ENCODE measurements around the gene APC2.
"Not testable (repeated sequence)": the region's sequence is repeated elsewhere in the genome, so short reads cannot be mapped to it uniquely, and the experiment has no call there.

Gene APC2

GRCh38 chr19:1466018-1466460 is 16.1 kb downstream of the APC2 start:
- no peak for DNase-seq (ENCODE audit: low read depth)

GRCh38 chr19:1466461-1467214 is 16.7 kb downstream of the APC2 start:
- no peak for DNase-seq (ENCODE audit: low read depth)

GRCh38 chr19:1467215-1467489 is 17.2 kb downstream of the APC2 start:
- DNase-seq (ENCODE audit: low read depth): no peak

GRCh38 chr19:1467490-1468273 is 17.8 kb downstream of the APC2 start:
- no peak for DNase-seq (ENCODE audit: low read depth)

GRCh38 chr19:1468274-1468820 is 18.4 kb downstream of the APC2 start:
- no peak for DNase-seq (ENCODE audit: low read depth)

- no peak for DNase-seq (ENCODE audit: low read depth)
These were observed 18.9 kb downstream of the APC2 start for GRCh38 chr19:1468821-1469254.

- DNase-seq (ENCODE audit: low read depth): no peak
These were observed 19.5 kb downstream of the APC2 start for GRCh38 chr19:1469255-1470054.

GRCh38 chr19:1470055-1470304 is 20.1 kb downstream of the APC2 start:
- no peak for DNase-seq (ENCODE audit: low read depth)

GRCh38 chr19:1470305-1471009 is 20.5 kb downstream of the APC2 start:
- DNase-seq (ENCODE audit: low read depth): no peak

GRCh38 chr19:1471010-1471514 is 21.1 kb downstream of the APC2 start:
- no peak for DNase-seq (ENCODE audit: low read depth)

- DNase-seq (ENCODE audit: low read depth): no peak
These were observed 21.7 kb downstream of the APC2 start for GRCh38 chr19:1471515-1472160.

GRCh38 chr19:1472231-1473084 is 22.5 kb downstream of the APC2 start:
- DNase-seq (ENCODE audit: low read depth): no peak

GRCh38 chr19:1473085-1473851 is 23.3 kb downstream of the APC2 start:
- no peak for DNase-seq (ENCODE audit: low read depth)

GRCh38 chr19:1474011-1474764 is 24.3 kb downstream of the APC2 start:
- no peak for DNase-seq (ENCODE audit: low read depth)

- no peak for DNase-seq (ENCODE audit: low read depth)
These were observed 24.9 kb downstream of the APC2 start for GRCh38 chr19:1474765-1475351.

GRCh38 chr19:1475751-1476437 is 26.0 kb downstream of the APC2 start:
- DNase-seq (ENCODE audit: low read depth): no peak

- DNase-seq (ENCODE audit: low read depth): not testable (repeated sequence)
These were observed 27.1 kb downstream of the APC2 start for GRCh38 chr19:1477056-1477455.
